NCI-H187 treated with DMSO at 0.1 percent for 48 hours (cell line): ENCODE results near the gene ZNF264.
"Not testable (repeated sequence)": the region's sequence is repeated elsewhere in the genome, so short reads cannot be mapped to it uniquely, and the experiment has no call there.

Experiments used
- DNase-seq: peaks from one replicate; lab custom pipeline; 2025; lab: John Stamatoyannopoulos, UW

ZNF264 gene

DNA sequence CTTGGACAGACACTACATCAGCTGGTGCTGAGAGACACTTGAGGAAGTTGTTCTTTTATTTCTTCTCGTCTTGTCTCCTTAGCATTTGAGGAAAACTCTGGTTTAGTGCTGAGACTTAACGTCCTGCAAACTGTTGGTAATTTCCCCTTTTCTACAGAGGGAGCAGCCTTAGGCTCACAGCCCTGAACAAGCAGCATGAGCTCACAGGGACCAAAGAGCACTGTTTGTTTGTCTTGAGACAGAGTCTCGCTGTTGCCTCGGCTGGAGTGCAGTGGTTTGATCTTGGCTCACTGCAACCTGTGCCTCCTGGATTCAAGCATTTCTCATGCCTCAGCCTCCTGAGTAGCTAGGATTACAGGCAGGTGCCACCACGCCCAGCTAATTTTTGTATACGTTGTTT, 54.7 kb downstream of the ZNF264 start:
- DNase-seq: no peak

DNA sequence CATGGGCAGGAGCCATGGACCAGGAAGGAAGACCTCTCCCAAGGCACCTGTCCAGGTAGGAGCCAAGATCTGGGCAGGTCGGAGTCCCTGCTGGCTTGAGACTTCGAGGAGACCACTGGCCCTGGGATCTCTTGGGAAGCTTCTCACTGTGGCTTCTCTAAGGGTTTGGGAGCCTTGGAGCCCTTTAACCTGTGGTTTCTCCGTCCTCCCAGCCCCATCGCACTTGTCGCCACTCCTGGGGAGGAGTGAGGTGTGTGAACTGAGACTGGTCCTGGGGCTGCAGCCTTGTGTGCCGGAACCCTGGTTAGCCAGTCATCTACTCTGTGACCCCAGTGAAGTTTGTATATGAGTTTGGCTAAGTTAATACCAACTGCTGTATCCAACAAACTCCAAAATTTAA, 57.3 kb downstream of the ZNF264 start:
- no peak for DNase-seq

DNA sequence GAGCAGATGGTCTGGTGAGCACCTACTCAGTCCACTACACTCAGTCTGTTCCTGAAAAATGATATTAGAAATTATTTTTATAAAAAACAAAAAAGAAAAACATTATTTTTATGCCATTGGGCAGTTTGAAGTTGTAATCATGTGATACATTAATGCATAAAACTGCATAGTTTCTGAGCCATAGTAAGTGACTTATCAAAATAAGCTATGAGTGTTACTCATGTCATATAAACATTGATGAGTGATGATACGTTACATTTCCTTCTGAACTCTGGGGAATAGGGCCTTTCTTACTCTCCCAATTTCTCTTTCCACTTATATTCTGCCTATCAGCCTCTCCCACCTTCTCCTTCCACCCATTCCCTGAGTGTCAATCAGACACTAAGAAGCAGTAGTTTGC, 58.0 kb downstream of the ZNF264 start:
- DNase-seq: no peak

DNA sequence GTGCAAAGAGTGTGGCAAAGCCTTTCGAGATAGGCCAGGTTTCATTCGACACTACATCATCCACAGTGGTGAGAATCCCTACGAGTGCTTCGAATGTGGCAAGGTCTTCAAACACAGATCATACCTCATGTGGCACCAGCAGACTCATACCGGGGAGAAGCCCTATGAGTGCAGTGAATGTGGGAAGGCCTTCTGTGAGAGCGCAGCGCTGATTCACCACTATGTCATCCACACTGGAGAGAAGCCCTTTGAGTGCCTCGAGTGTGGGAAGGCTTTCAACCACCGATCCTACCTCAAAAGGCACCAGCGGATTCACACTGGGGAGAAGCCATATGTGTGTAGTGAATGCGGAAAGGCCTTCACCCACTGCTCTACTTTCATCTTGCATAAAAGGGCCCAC, 62.5 kb downstream of the ZNF264 start:
- DNase-seq: not testable (repeated sequence)

DNA sequence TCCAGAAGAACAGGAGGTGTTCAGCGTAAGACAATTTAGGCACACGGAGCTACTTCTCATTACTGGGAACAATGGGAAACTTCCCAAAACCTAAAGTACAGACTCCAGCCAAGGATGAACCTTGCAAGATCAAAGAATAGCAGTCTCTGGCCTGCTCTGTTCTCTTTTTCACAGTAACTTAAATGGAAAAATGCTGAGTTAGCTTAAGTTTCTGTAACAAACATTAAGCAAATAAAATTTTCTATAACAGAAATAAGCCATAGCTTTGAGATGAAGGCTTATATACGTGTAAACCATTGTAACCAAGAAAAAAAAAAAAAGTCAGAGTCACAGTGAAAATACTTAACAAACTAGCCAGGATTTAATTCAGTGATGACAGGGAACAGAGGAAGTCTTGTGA, 70.7 kb downstream of the ZNF264 start:
- no peak for DNase-seq

DNA sequence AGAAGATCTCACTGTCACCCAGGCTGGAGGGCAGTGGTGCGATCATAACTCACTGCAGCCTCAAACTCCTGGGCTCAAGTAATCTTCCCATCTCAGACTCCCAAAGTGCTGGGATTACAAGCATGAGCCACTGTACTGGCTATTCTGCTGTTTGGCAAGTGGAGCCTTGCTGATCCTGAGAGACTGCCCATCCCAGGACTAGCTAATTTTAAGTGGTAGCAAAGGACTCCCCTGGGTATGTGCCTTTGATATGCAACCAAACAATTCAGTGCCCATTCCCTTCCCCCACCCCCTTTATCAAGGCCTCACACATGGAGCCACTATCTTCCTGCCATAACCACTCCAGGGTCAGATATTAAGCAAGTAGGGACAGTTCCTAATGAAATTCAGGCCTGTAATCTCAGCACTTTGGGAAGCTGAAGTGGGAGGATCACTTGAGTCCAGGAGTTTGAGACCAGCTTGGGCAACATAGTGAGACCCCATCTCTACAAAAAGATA, 72.0 kb downstream of the ZNF264 start:
- no peak for DNase-seq

DNA sequence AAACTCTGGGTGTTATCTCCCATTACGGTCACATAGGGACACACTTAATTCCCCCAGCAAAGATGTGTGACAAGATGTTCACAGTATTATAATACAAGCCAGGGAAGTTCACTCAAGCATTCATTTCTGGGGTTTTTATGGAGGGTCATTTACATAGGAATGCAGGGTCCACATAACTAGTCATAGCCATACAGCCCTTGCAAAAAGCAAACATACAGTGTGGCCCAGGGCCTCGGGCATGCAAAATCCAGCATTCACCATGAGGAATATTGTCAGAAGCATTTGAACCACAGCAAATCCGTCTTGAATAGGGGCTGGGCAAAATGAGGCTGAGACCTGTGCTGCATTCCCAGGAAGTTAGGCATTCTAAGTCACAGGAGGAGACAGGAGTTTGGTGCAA, 76.0 kb downstream of the ZNF264 start:
- DNase-seq: no peak

DNA sequence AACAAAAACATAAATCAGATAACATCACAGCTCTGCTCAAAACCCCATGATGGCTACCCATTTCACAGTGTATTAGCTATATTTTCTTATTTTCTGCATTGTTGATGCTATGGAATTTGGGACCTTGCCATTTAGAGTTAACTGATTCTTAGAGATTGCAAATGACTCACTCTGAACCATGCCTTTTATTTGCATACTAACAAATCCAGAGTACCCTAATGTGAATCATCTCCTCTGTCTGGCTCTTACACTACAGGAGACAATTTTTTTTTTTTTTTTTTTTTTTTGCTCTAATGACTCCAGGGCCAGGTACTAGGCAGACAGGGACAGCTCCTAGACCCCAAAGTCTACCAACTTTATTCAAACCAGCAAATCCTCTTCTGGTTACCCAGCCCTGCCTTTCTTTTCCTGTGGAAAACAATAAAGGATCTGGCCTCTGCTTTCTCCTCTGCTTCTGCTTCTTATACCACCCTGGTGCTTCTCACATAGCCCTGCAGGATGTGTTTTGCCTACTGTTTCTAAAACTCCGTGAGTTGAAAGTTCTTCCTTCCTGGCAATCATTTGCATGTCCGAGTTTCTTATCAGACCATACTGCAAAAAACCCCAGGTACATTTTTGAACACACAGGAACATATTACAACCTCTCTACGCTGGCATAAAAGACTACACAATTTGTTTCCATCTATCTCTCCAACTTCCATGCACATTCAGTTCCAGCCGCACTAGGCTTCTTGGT, 78.4 kb downstream of the ZNF264 start:
- DNase-seq: no peak

DNA sequence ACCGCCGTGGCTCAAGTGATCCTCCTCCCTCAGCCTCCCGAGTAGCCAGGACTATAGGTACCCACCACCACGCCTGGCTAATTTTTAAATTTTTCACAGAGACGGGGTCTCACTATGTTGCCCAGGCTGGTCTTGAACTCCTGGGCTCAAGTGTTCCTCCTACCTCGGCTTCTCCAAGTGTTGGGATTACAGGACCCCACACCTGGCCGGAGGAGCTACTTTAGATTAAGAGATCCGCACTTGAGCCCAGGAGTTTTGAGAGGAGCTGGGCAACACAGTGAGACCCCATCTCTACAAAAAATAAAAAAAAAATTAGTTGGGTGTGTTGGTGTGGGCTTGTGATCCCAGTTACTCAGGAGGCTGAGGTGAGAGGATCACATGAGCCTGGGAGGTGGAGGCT, 80.0 kb downstream of the ZNF264 start:
- DNase-seq: no peak
